ENCODE data around the gene CACNA1B.

Gene CACNA1B

GRCh38 chr9:137969008-137969407 is 91.4 kb downstream of the CACNA1B start:
- Histone ChIP-seq H3K27ac (ENCODE audit: low read length, poor library complexity, severe bottlenecking) (no peak overlapping the region), H3K23ac (ENCODE audit: low read length in 2 of 2) (no peak overlapping the region), H3K4me1 (ENCODE audit: control insufficient read depth, insufficient read depth, low read depth, low read length) (no peaks in the 10 kb centered on the region), H3K79me1 (replicated peaks; ENCODE audit: low read length, poor library complexity, severe bottlenecking) (no peaks in the 10 kb centered on the region), H4K91ac (ENCODE audit: low read length) (no peak overlapping the region), H3K4me3 (ENCODE audit: insufficient read depth in 1 of 2, low read depth in 1 of 2, low read length in 2 of 2) (no peak overlapping the region), H2AK5ac (ENCODE audit: low read length, severe bottlenecking) (no peak overlapping the region), H2BK12ac (ENCODE audit: low read length in 2 of 2) (no peak overlapping the region), H3K14ac (ENCODE audit: low read length in 2 of 2) (no peak overlapping the region), H3K36me3 (ENCODE audit: control insufficient read depth in 1 of 2, insufficient read depth in 2 of 2, low read depth in 1 of 2, low read length in 2 of 2) (no peaks in the 10 kb centered on the region), H3K9ac (ENCODE audit: low read length) (no peak overlapping the region), H4K8ac (ENCODE audit: low read length) (no peak overlapping the region), H2BK5ac (ENCODE audit: low read depth, low read length, poor library complexity, severe bottlenecking) (no peak overlapping the region), H3K27me3 (ENCODE audit: control insufficient read depth in 1 of 2, insufficient read depth in 1 of 2, low read length in 2 of 2) (peaks cover 0 to 27% of the 10 kb centered on the region in 2 experiments), H2AFZ (ENCODE audit: low read depth, low read length) (no peak overlapping the region), H3K9me3 (ENCODE audit: control insufficient read depth, low read length) (peaks cover 4% of the 10 kb centered on the region), H3K4ac (ENCODE audit: low read depth in 1 of 2, low read length in 2 of 2) (no peak overlapping the region), H3K4me2 (ENCODE audit: low read length, poor library complexity, severe bottlenecking) (no peak overlapping the region), H2BK120ac (ENCODE audit: low read depth, low read length) (no peak overlapping the region), H2BK15ac (ENCODE audit: low read depth, poor library complexity, severe bottlenecking) (no peak overlapping the region), H3K18ac (ENCODE audit: low read depth in 1 of 2, low read length in 2 of 2) (no peak overlapping the region)
- DNase-seq, result no peak
- 72% methylated on average over 8 of the region's 8 CpGs for WGBS

GRCh38 chr9:137969685-137970084 is 92.1 kb downstream of the CACNA1B start:
- no peaks in the 10 kb centered on the region for H3K4me1 ChIP-seq (ENCODE audit: control insufficient read depth, insufficient read depth, low read depth, low read length)
- no peak overlapping the region for H3K4ac ChIP-seq (ENCODE audit: low read depth in 1 of 2, low read length in 2 of 2)
- H3K27ac ChIP-seq (ENCODE audit: low read length, poor library complexity, severe bottlenecking), result no peak overlapping the region
- H2BK12ac ChIP-seq (ENCODE audit: low read length in 2 of 2), result no peak overlapping the region
- no peak overlapping the region for H2AK5ac ChIP-seq (ENCODE audit: low read length, severe bottlenecking)
- no peak overlapping the region for H3K4me2 ChIP-seq (ENCODE audit: low read length, poor library complexity, severe bottlenecking)
- H4K8ac ChIP-seq (ENCODE audit: low read length), result no peak overlapping the region
- no peak overlapping the region for H2BK120ac ChIP-seq (ENCODE audit: low read depth, low read length)
- H2BK5ac ChIP-seq (ENCODE audit: low read depth, low read length, poor library complexity, severe bottlenecking), result no peak overlapping the region
- WGBS, result 60% methylated on average over 3 of the region's 3 CpGs
- H3K79me1 ChIP-seq (replicated peaks; ENCODE audit: low read length, poor library complexity, severe bottlenecking), result no peaks in the 10 kb centered on the region
- H3K9ac ChIP-seq (ENCODE audit: low read length), result no peak overlapping the region
- no peaks in the 10 kb centered on the region for H3K36me3 ChIP-seq (ENCODE audit: control insufficient read depth in 1 of 2, insufficient read depth in 2 of 2, low read depth in 1 of 2, low read length in 2 of 2)
- H3K27me3 ChIP-seq (ENCODE audit: control insufficient read depth in 1 of 2, insufficient read depth in 1 of 2, low read length in 2 of 2), result peaks cover 0 to 27% of the 10 kb centered on the region in 2 experiments
- H3K18ac ChIP-seq (ENCODE audit: low read depth in 1 of 2, low read length in 2 of 2), result no peak overlapping the region
- no peaks in the 10 kb centered on the region for H3K9me3 ChIP-seq (ENCODE audit: control insufficient read depth, low read length)
- no peak overlapping the region for H2BK15ac ChIP-seq (ENCODE audit: low read depth, poor library complexity, severe bottlenecking)
- H4K91ac ChIP-seq (ENCODE audit: low read length), result no peak overlapping the region
- H3K23ac ChIP-seq (ENCODE audit: low read length in 2 of 2), result no peak overlapping the region
- no peak for DNase-seq
- H2AFZ ChIP-seq (ENCODE audit: low read depth, low read length), result no peak overlapping the region
- no peak overlapping the region for H3K4me3 ChIP-seq (ENCODE audit: insufficient read depth in 1 of 2, low read depth in 1 of 2, low read length in 2 of 2)
- peak overlapping the region in 1 of 2 experiments; percentile 42 for H3K14ac ChIP-seq (ENCODE audit: low read length in 2 of 2)

GRCh38 chr9:137970098-137970497 is 92.5 kb downstream of the CACNA1B start:
- Histone ChIP-seq H3K27me3 (ENCODE audit: control insufficient read depth in 1 of 2, insufficient read depth in 1 of 2, low read length in 2 of 2) (peaks cover 0 to 27% of the 10 kb centered on the region in 2 experiments), H2BK12ac (ENCODE audit: low read length in 2 of 2) (no peak overlapping the region), H3K14ac (ENCODE audit: low read length in 2 of 2) (no peak overlapping the region), H2AK5ac (ENCODE audit: low read length, severe bottlenecking) (no peak overlapping the region), H3K4me1 (ENCODE audit: control insufficient read depth, insufficient read depth, low read depth, low read length) (no peaks in the 10 kb centered on the region), H3K9me3 (ENCODE audit: control insufficient read depth, low read length) (no peaks in the 10 kb centered on the region), H4K91ac (ENCODE audit: low read length) (no peak overlapping the region), H3K4me3 (ENCODE audit: insufficient read depth in 1 of 2, low read depth in 1 of 2, low read length in 2 of 2) (no peak overlapping the region), H3K4me2 (ENCODE audit: low read length, poor library complexity, severe bottlenecking) (no peak overlapping the region), H3K18ac (ENCODE audit: low read depth in 1 of 2, low read length in 2 of 2) (no peak overlapping the region), H2BK5ac (ENCODE audit: low read depth, low read length, poor library complexity, severe bottlenecking) (no peak overlapping the region), H4K8ac (ENCODE audit: low read length) (no peak overlapping the region), H3K9ac (ENCODE audit: low read length) (no peak overlapping the region), H3K23ac (ENCODE audit: low read length in 2 of 2) (no peak overlapping the region), H2AFZ (ENCODE audit: low read depth, low read length) (no peak overlapping the region), H3K79me1 (replicated peaks; ENCODE audit: low read length, poor library complexity, severe bottlenecking) (no peaks in the 10 kb centered on the region), H2BK120ac (ENCODE audit: low read depth, low read length) (no peak overlapping the region), H3K36me3 (ENCODE audit: control insufficient read depth in 1 of 2, insufficient read depth in 2 of 2, low read depth in 1 of 2, low read length in 2 of 2) (no peaks in the 10 kb centered on the region), H3K4ac (ENCODE audit: low read depth in 1 of 2, low read length in 2 of 2) (no peak overlapping the region), H3K27ac (ENCODE audit: low read length, poor library complexity, severe bottlenecking) (no peak overlapping the region), H2BK15ac (ENCODE audit: low read depth, poor library complexity, severe bottlenecking) (no peak overlapping the region)
- DNase-seq, result no peak

- no peak overlapping the region for H2BK5ac ChIP-seq (ENCODE audit: low read depth, low read length, poor library complexity, severe bottlenecking)
- H3K14ac ChIP-seq (ENCODE audit: low read length in 2 of 2), result no peak overlapping the region
- no peak overlapping the region for H3K4me2 ChIP-seq (ENCODE audit: low read length, poor library complexity, severe bottlenecking)
These were observed 93.3 kb downstream of the CACNA1B start for GRCh38 chr9:137970686-137971476.

More at GRCh38 chr9:137970686-137971476, 93.3 kb downstream of the CACNA1B start:
- Histone ChIP-seq H3K27me3 (ENCODE audit: control insufficient read depth in 1 of 2, insufficient read depth in 1 of 2, low read length in 2 of 2) (peaks cover 0 to 27% of the 10 kb centered on the region in 2 experiments), H3K79me1 (replicated peaks; ENCODE audit: low read length, poor library complexity, severe bottlenecking) (no peaks in the 10 kb centered on the region), H2AK5ac (ENCODE audit: low read length, severe bottlenecking) (no peak overlapping the region), H3K18ac (ENCODE audit: low read depth in 1 of 2, low read length in 2 of 2) (no peak overlapping the region), H4K91ac (ENCODE audit: low read length) (no peak overlapping the region), H3K36me3 (ENCODE audit: control insufficient read depth in 1 of 2, insufficient read depth in 2 of 2, low read depth in 1 of 2, low read length in 2 of 2) (no peaks in the 10 kb centered on the region), H2AFZ (ENCODE audit: low read depth, low read length) (no peak overlapping the region), H3K4ac (ENCODE audit: low read depth in 1 of 2, low read length in 2 of 2) (no peak overlapping the region), H3K27ac (ENCODE audit: low read length, poor library complexity, severe bottlenecking) (no peak overlapping the region), H3K23ac (ENCODE audit: low read length in 2 of 2) (no peak overlapping the region), H2BK12ac (ENCODE audit: low read length in 2 of 2) (no peak overlapping the region), H3K4me3 (ENCODE audit: insufficient read depth in 1 of 2, low read depth in 1 of 2, low read length in 2 of 2) (no peak overlapping the region), H2BK120ac (ENCODE audit: low read depth, low read length) (no peak overlapping the region), H3K4me1 (ENCODE audit: control insufficient read depth, insufficient read depth, low read depth, low read length) (no peaks in the 10 kb centered on the region), H4K8ac (ENCODE audit: low read length) (no peak overlapping the region), H2BK15ac (ENCODE audit: low read depth, poor library complexity, severe bottlenecking) (no peak overlapping the region), H3K9me3 (ENCODE audit: control insufficient read depth, low read length) (no peaks in the 10 kb centered on the region), H3K9ac (ENCODE audit: low read length) (no peak overlapping the region)
- WGBS, result 86% methylated on average over 18 of the region's 18 CpGs
- no peak for DNase-seq
